Skeletal muscle cell (primary cell): ENCODE measurements around the gene FGF12.
A peak's percentile ranks its signal among the peaks of the same experiment; 100 is the strongest.
"Not testable (repeated sequence)": the region's sequence is repeated elsewhere in the genome, so short reads cannot be mapped to it uniquely, and the experiment has no call there.

Experiments used
- DNase-seq: peaks from one replicate; pipeline ENCODE4 v3.0.0-alpha.2; 2010; ENCODE audit warnings: low read depth
- H3K4me3 ChIP-seq: 2 replicates; pipeline ENCODE4 v1.5.1; 2011; ENCODE audit warnings: low read depth, mild to moderate bottlenecking, control low read depth, low read length, moderate library complexity

Gene FGF12

GRCh38 chr3:192608726-192609600, 118.4 kb downstream of the FGF12 start:
- no peak overlapping the region for H3K4me3 ChIP-seq
- no peak for DNase-seq

GRCh38 chr3:192607798-192608197, 119.5 kb downstream of the FGF12 start:
- DNase-seq, result no peak
- H3K4me3 ChIP-seq, result no peak overlapping the region

- no peak for DNase-seq
- no peak overlapping the region for H3K4me3 ChIP-seq
These were observed 129.4 kb downstream of the FGF12 start for GRCh38 chr3:192597913-192598312.

GRCh38 chr3:192597506-192597905, 129.8 kb downstream of the FGF12 start:
- no peak for DNase-seq
- no peak overlapping the region for H3K4me3 ChIP-seq

- H3K4me3 ChIP-seq, result no peak overlapping the region
- DNase-seq, result no peak
These were observed 148.6 kb downstream of the FGF12 start for GRCh38 chr3:192578729-192579128.

GRCh38 chr3:192577811-192578210, 149.5 kb downstream of the FGF12 start:
- no peak for DNase-seq
- H3K4me3 ChIP-seq, result no peak overlapping the region

GRCh38 chr3:192577271-192577670, 150.1 kb downstream of the FGF12 start:
- no peak overlapping the region for H3K4me3 ChIP-seq
- DNase-seq, result no peak

GRCh38 chr3:192576704-192577103, 150.6 kb downstream of the FGF12 start:
- not testable (repeated sequence) for H3K4me3 ChIP-seq, DNase-seq

GRCh38 chr3:192575879-192576506, 151.3 kb downstream of the FGF12 start:
- H3K4me3 ChIP-seq, result no peak overlapping the region
- DNase-seq, result no peak

- no peak overlapping the region for H3K4me3 ChIP-seq
- no peak for DNase-seq
These were observed 154.1 kb downstream of the FGF12 start for GRCh38 chr3:192573240-192573639.

- H3K4me3 ChIP-seq, result peak overlapping the region; percentile 31
- no peak for DNase-seq
These were observed 156.2 kb downstream of the FGF12 start for GRCh38 chr3:192570821-192571791.

GRCh38 chr3:192570315-192570714, 157.0 kb downstream of the FGF12 start:
- DNase-seq, result no peak
- no peak overlapping the region for H3K4me3 ChIP-seq

GRCh38 chr3:192566706-192567290, 160.5 kb downstream of the FGF12 start:
- DNase-seq, result peak; percentile 65
- no peak overlapping the region for H3K4me3 ChIP-seq

- DNase-seq, result no peak
- no peak overlapping the region for H3K4me3 ChIP-seq
These were observed 162.7 kb downstream of the FGF12 start for GRCh38 chr3:192564611-192565010.

- H3K4me3 ChIP-seq, result no peak overlapping the region
- no peak for DNase-seq
These were observed 163.9 kb downstream of the FGF12 start for GRCh38 chr3:192563417-192563816.

GRCh38 chr3:192553707-192554106, 173.6 kb downstream of the FGF12 start:
- no peak overlapping the region for H3K4me3 ChIP-seq
- no peak for DNase-seq

GRCh38 chr3:192550356-192550755, 177.0 kb downstream of the FGF12 start:
- H3K4me3 ChIP-seq, result no peak overlapping the region
- no peak for DNase-seq

- H3K4me3 ChIP-seq, result no peak overlapping the region
- DNase-seq, result no peak
These were observed 182.0 kb downstream of the FGF12 start for GRCh38 chr3:192545333-192545732.

- no peak for DNase-seq
These were observed 184.2 kb downstream of the FGF12 start for GRCh38 chr3:192543163-192543562.

More at GRCh38 chr3:192543163-192543562, 184.2 kb downstream of the FGF12 start:
- H3K4me3 ChIP-seq, result no peak overlapping the region
